ENCODE results near the gene EFCAB11.

- TF ChIP-seq CTCF (IDR thresholded peaks at IDR 0.05) (no peak), POLR2A (IDR thresholded peaks at IDR 0.05) (no peak)
Measured at GRCh38 chr14:89807151-89807550, 147.4 kb downstream of the EFCAB11 start.

Measured in esophagus squamous epithelium (tissue), 4 donors.